ENCODE data around the gene MRPL30.

GRCh38 chr2:99187011-99187410 lies 6.0 kb downstream of the MRPL30 start:
- TF ChIP-seq CTCF (IDR thresholded peaks at IDR 0.05) (no peak), TAF1 (IDR thresholded peaks at IDR 0.05; ENCODE audit: borderline replicate concordance, low read depth, low read length) (no peak)

All from SK-N-SH (cell line).